Measurements from ENCODE around the gene ATF6.

The ATF6 gene

GRCh38 chr1:162004441-162004950 is 238.4 kb downstream of the ATF6 start:
- ATAC-seq: no peak
- Mint-ChIP-seq H3K27ac (no peak overlapping the region), H3K4me3 (no peak overlapping the region), H3K4me1 (peaks cover 18% of the 10 kb centered on the region), H3K9me3 (no peaks in the 10 kb centered on the region), H3K27me3 (peaks cover 19% of the 10 kb centered on the region)
- no peak for DNase-seq

GRCh38 chr1:162006081-162006480 is 240.0 kb downstream of the ATF6 start:
- no peak for ATAC-seq
- peaks cover 19% of the 10 kb centered on the region for H3K27me3 Mint-ChIP-seq
- H3K9me3 Mint-ChIP-seq: no peaks in the 10 kb centered on the region
- DNase-seq: no peak
- H3K4me3 Mint-ChIP-seq: no peak overlapping the region
- H3K27ac Mint-ChIP-seq: no peak overlapping the region
- H3K4me1 Mint-ChIP-seq: peaks cover 18% of the 10 kb centered on the region

- Mint-ChIP-seq H3K9me3 (no peaks in the 10 kb centered on the region), H3K27me3 (peaks cover 19% of the 10 kb centered on the region), H3K4me1 (peaks cover 18% of the 10 kb centered on the region), H3K4me3 (no peak overlapping the region), H3K27ac (no peak overlapping the region)
- DNase-seq (no peak), ATAC-seq (no peak)
Measured at GRCh38 chr1:162007466-162007865, 241.3 kb downstream of the ATF6 start.

- ATAC-seq (no peak), DNase-seq (no peak)
- H3K4me1 Mint-ChIP-seq: peaks cover 12% of the 10 kb centered on the region
- no peak overlapping the region for H3K4me3 Mint-ChIP-seq
- peaks cover 12% of the 10 kb centered on the region for H3K27me3 Mint-ChIP-seq
- no peak overlapping the region for H3K27ac Mint-ChIP-seq
- H3K9me3 Mint-ChIP-seq: peaks cover 0 to 5% of the 10 kb centered on the region in 2 donors
Measured at GRCh38 chr1:162008799-162009198, 242.7 kb downstream of the ATF6 start.

- Mint-ChIP-seq H3K27me3 (peaks cover 5% of the 10 kb centered on the region), H3K9me3 (peaks cover 0 to 7% of the 10 kb centered on the region in 2 donors), H3K4me1 (peaks cover 4% of the 10 kb centered on the region), H3K4me3 (no peak overlapping the region), H3K27ac (no peak overlapping the region)
- DNase-seq: no peak
- no peak for ATAC-seq
Measured at GRCh38 chr1:162009501-162010174, 243.5 kb downstream of the ATF6 start.

DNA sequence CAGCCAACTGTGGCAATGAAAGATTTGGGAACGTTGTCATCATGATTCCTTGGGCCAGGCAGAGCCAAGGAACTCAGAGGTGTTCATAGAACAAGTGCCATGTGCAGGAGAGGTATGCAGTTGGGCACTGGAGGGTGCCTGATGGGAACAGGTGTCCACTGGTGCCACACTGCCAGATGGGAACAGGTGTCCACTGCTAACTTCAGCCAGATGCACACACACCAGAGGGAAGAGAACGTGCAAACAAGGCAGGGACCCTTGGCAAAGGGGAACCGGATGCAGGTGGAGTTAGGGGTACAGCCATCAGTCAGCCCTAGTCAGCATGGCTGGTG is 244.0 kb downstream of the ATF6 start:
- no peak overlapping the region for H3K4me3 Mint-ChIP-seq
- no peaks in the 10 kb centered on the region for H3K4me1 Mint-ChIP-seq
- peaks cover under 1% of the 10 kb centered on the region for H3K27me3 Mint-ChIP-seq
- no peak overlapping the region for H3K27ac Mint-ChIP-seq
- peaks cover 0 to 7% of the 10 kb centered on the region in 2 donors for H3K9me3 Mint-ChIP-seq
- no peak for DNase-seq
- no peak for ATAC-seq

GRCh38 chr1:162011337-162012012 is 245.4 kb downstream of the ATF6 start:
- Mint-ChIP-seq H3K4me1 (no peaks in the 10 kb centered on the region), H3K27me3 (no peaks in the 10 kb centered on the region), H3K27ac (no peak overlapping the region), H3K4me3 (no peak overlapping the region), H3K9me3 (peaks cover 0 to 7% of the 10 kb centered on the region in 2 donors)
- ATAC-seq: no peak
- no peak for DNase-seq

DNA sequence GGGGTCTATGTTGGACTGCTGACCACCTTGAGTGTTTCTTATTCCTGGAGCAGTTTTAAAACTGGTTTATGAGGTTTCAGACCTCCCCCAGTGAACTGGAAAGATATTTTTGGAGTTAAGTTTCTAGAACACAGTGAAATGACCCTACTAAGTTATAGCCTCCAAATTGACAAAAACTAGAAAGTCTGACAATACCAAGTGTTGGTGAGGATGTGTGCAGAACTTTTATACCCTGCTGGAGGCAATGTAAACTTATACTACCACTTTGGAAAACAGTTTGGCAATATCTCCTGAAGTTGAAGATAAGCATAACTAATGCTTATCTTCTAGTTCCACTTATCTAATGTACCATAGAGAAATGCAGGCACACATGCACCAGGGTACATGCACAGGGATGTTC is 247.2 kb downstream of the ATF6 start:
- DNase-seq (no peak), ATAC-seq (no peak)
- Mint-ChIP-seq H3K27ac (no peak overlapping the region), H3K27me3 (no peaks in the 10 kb centered on the region), H3K9me3 (peaks cover 0 to 7% of the 10 kb centered on the region in 2 donors), H3K4me3 (no peak overlapping the region), H3K4me1 (no peaks in the 10 kb centered on the region)
